ENCODE measurements around the gene IL32.
"Not testable (repeated sequence)": the region's sequence is repeated elsewhere in the genome, so short reads cannot be mapped to it uniquely, and the experiment has no call there.

Gene IL32

DNA sequence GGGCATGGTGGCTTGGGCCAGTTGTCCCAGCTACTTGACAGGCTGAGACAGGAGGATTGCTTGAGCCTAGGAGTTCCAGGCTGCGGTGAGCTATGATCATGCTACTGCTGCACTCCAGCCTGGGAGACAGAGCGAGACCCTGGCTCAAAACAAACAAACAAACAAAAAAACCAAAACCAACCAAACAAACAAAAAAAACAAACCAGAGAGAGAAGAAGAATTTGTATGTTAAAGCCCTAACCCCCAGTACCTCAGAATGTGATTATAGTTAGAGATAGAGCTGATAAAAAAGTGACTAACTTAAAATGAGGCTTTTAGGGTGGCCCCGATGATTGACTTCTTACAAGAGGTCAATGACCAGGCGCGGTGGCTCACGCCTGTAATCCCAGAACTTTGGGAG lies 20.7 kb upstream of the IL32 start:
- peaks cover 1% of the 10 kb centered on the region; the same call in 1 of the 2 replicates for H3K4me1 ChIP-seq (ENCODE audit: control insufficient read depth, insufficient read depth, low read length)
- H3K4me3 ChIP-seq (ENCODE audit: low read length), result no peak overlapping the region
- no peaks in the 10 kb centered on the region for H3K27me3 ChIP-seq (ENCODE audit: control insufficient read depth, insufficient read depth, low read length)

GRCh38 chr16:3045758-3046640 lies 19.4 kb upstream of the IL32 start, which contains the start of gene MMP25:
Gene MMP25 (plus strand): TSS chr16:3046561. CDS start chr16:3046918, 357 bp downstream.
- Histone ChIP-seq H3K27ac (ENCODE audit: low read length) (no peak within 1 kb of the TSS), H3K4me1 (ENCODE audit: control insufficient read depth, insufficient read depth, low read length) (peaks cover 1% of the 10 kb centered on the region; the same call in 1 of the 2 replicates), H3K36me3 (ENCODE audit: control insufficient read depth, insufficient read depth, low read length) (0 out of 2 replicates have a peak, but pooled peaks cover 3% of the 10 kb centered on the region), H3K9me3 (ENCODE audit: control insufficient read depth, insufficient read depth, low read length) (no peaks in the 10 kb centered on the region), H3K4me3 (ENCODE audit: low read length) (peak within 1 kb of the TSS; percentile 60), H3K27me3 (ENCODE audit: control insufficient read depth, insufficient read depth, low read length) (no peaks in the 10 kb centered on the region)
- no CpG with 5 or more reads among the region's 86 CpGs for WGBS (ENCODE audit: insufficient coverage, insufficient read length)
- DNase-seq (ENCODE audit: low read depth, low spot score), result no peak

More for the DNA sequence above, 20.7 kb upstream of the IL32 start:
- Histone ChIP-seq H3K27ac (ENCODE audit: low read length) (no peak overlapping the region), H3K36me3 (ENCODE audit: control insufficient read depth, insufficient read depth, low read length) (no peaks in the 10 kb centered on the region), H3K9me3 (ENCODE audit: control insufficient read depth, insufficient read depth, low read length) (no peaks in the 10 kb centered on the region)
- no CpG with 5 or more reads among the region's 6 CpGs for WGBS (ENCODE audit: insufficient coverage, insufficient read length)
- no peak for DNase-seq (ENCODE audit: low read depth, low spot score)

DNA sequence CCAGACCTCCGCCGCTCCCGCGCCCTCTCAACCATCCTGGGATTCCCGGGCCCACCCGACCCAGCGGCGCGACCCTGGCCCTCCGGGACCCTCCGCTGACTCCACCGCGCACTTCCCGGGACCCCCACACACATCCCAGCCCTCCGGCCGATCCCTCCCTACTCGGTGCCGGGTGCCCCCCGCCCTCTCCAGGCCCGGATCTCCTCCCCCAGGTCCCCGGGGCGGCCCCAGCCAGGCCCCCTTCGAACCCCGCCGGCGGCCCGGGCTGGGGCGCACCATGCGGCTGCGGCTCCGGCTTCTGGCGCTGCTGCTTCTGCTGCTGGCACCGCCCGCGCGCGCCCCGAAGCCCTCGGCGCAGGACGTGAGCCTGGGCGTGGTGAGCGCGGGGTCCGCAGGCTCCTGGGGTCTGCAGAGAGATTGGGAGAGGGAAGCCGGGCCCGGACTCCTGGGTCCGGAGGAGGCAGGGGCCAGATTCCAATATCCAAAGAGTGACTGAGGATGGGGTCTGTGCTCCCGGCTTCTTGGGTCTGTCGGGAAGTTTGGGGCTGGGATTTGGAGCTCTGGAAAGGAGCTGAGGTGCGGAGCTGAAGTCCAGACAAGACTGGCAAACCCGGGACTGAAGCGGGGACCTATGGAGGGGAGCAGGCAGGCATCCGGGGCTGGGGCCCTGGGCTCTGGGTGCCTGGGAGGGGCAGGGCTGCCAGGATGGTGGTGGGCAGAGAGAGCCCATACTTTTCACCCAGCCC lies 18.6 kb upstream of the IL32 start:
- H3K27ac ChIP-seq (ENCODE audit: low read length), result no peak overlapping the region
- 0 out of 2 replicates have a peak, but pooled peaks cover 3% of the 10 kb centered on the region for H3K36me3 ChIP-seq (ENCODE audit: control insufficient read depth, insufficient read depth, low read length)
- H3K4me1 ChIP-seq (ENCODE audit: control insufficient read depth, insufficient read depth, low read length), result peaks cover 1% of the 10 kb centered on the region; the same call in 1 of the 2 replicates
- H3K27me3 ChIP-seq (ENCODE audit: control insufficient read depth, insufficient read depth, low read length), result no peaks in the 10 kb centered on the region
- DNase-seq (ENCODE audit: low read depth, low spot score), result no peak
- no CpG with 5 or more reads among the region's 54 CpGs for WGBS (ENCODE audit: insufficient coverage, insufficient read length)
- peak overlapping the region; percentile 60 for H3K4me3 ChIP-seq (ENCODE audit: low read length)
- H3K9me3 ChIP-seq (ENCODE audit: control insufficient read depth, insufficient read depth, low read length), result no peaks in the 10 kb centered on the region

- Histone ChIP-seq H3K4me3 (ENCODE audit: low read length) (peak overlapping the region; percentile 60; the same call in 1 of the 2 replicates), H3K27me3 (ENCODE audit: control insufficient read depth, insufficient read depth, low read length) (no peaks in the 10 kb centered on the region), H3K9me3 (ENCODE audit: control insufficient read depth, insufficient read depth, low read length) (no peaks in the 10 kb centered on the region), H3K27ac (ENCODE audit: low read length) (no peak overlapping the region), H3K36me3 (ENCODE audit: control insufficient read depth, insufficient read depth, low read length) (0 out of 2 replicates have a peak, but pooled peaks cover 3% of the 10 kb centered on the region), H3K4me1 (ENCODE audit: control insufficient read depth, insufficient read depth, low read length) (peaks cover 1% of the 10 kb centered on the region; the same call in 1 of the 2 replicates)
- WGBS (ENCODE audit: insufficient coverage, insufficient read length), result no CpG with 5 or more reads among the region's 13 CpGs
- no peak for DNase-seq (ENCODE audit: low read depth, low spot score)
Measured at GRCh38 chr16:3047387-3047720, 18.1 kb upstream of the IL32 start.

- DNase-seq (ENCODE audit: low read depth, low spot score), result no peak
Measured at GRCh38 chr16:3049921-3050481, 15.4 kb upstream of the IL32 start.

GRCh38 chr16:3050487-3050886 lies 15.0 kb upstream of the IL32 start:
- no peaks in the 10 kb centered on the region for H3K9me3 ChIP-seq (ENCODE audit: control insufficient read depth, insufficient read depth, low read length)
- no peak overlapping the region for H3K4me3 ChIP-seq (ENCODE audit: low read length)
- no peak overlapping the region for H3K27ac ChIP-seq (ENCODE audit: low read length)
- no CpG with 5 or more reads among the region's 5 CpGs for WGBS (ENCODE audit: insufficient coverage, insufficient read length)
- no peaks in the 10 kb centered on the region for H3K27me3 ChIP-seq (ENCODE audit: control insufficient read depth, insufficient read depth, low read length)
- 0 out of 2 replicates have a peak, but pooled peaks cover 3% of the 10 kb centered on the region for H3K36me3 ChIP-seq (ENCODE audit: control insufficient read depth, insufficient read depth, low read length)
- no peaks in the 10 kb centered on the region for H3K4me1 ChIP-seq (ENCODE audit: control insufficient read depth, insufficient read depth, low read length)
- no peak for DNase-seq (ENCODE audit: low read depth, low spot score)

More at GRCh38 chr16:3049921-3050481, 15.4 kb upstream of the IL32 start:
- H3K4me3 ChIP-seq (ENCODE audit: low read length), result no peak overlapping the region
- H3K36me3 ChIP-seq (ENCODE audit: control insufficient read depth, insufficient read depth, low read length), result 0 out of 2 replicates have a peak, but pooled peaks cover 3% of the 10 kb centered on the region
- no CpG with 5 or more reads among the region's 26 CpGs for WGBS (ENCODE audit: insufficient coverage, insufficient read length)
- H3K27me3 ChIP-seq (ENCODE audit: control insufficient read depth, insufficient read depth, low read length), result no peaks in the 10 kb centered on the region
- no peak overlapping the region for H3K27ac ChIP-seq (ENCODE audit: low read length)
- H3K9me3 ChIP-seq (ENCODE audit: control insufficient read depth, insufficient read depth, low read length), result no peaks in the 10 kb centered on the region
- H3K4me1 ChIP-seq (ENCODE audit: control insufficient read depth, insufficient read depth, low read length), result no peaks in the 10 kb centered on the region

- Histone ChIP-seq H3K9me3 (ENCODE audit: control insufficient read depth, insufficient read depth, low read length) (no peaks in the 10 kb centered on the region), H3K27me3 (ENCODE audit: control insufficient read depth, insufficient read depth, low read length) (no peaks in the 10 kb centered on the region), H3K4me3 (ENCODE audit: low read length) (no peak overlapping the region), H3K4me1 (ENCODE audit: control insufficient read depth, insufficient read depth, low read length) (no peaks in the 10 kb centered on the region), H3K36me3 (ENCODE audit: control insufficient read depth, insufficient read depth, low read length) (0 out of 2 replicates have a peak, but pooled peaks cover 3% of the 10 kb centered on the region), H3K27ac (ENCODE audit: low read length) (no peak overlapping the region)
- WGBS (ENCODE audit: insufficient coverage, insufficient read length), result 100% methylated on average over 2 of the region's 4 CpGs
- DNase-seq (ENCODE audit: low read depth, low spot score), result no peak
Measured at GRCh38 chr16:3051009-3051408, 14.4 kb upstream of the IL32 start.

- no peak for DNase-seq (ENCODE audit: low read depth, low spot score)
- no peak overlapping the region for H3K27ac ChIP-seq (ENCODE audit: low read length)
- 0 out of 2 replicates have a peak, but pooled peaks cover 3% of the 10 kb centered on the region for H3K36me3 ChIP-seq (ENCODE audit: control insufficient read depth, insufficient read depth, low read length)
- no CpG with 5 or more reads among the region's 9 CpGs for whole genome bisulfite sequencing (ENCODE audit: insufficient coverage, insufficient read length)
- H3K4me1 ChIP-seq (ENCODE audit: control insufficient read depth, insufficient read depth, low read length), result no peaks in the 10 kb centered on the region
- no peaks in the 10 kb centered on the region for H3K27me3 ChIP-seq (ENCODE audit: control insufficient read depth, insufficient read depth, low read length)
- no peaks in the 10 kb centered on the region for H3K9me3 ChIP-seq (ENCODE audit: control insufficient read depth, insufficient read depth, low read length)
- no peak overlapping the region for H3K4me3 ChIP-seq (ENCODE audit: low read length)
Measured at GRCh38 chr16:3051494-3051893, 13.9 kb upstream of the IL32 start.

DNA sequence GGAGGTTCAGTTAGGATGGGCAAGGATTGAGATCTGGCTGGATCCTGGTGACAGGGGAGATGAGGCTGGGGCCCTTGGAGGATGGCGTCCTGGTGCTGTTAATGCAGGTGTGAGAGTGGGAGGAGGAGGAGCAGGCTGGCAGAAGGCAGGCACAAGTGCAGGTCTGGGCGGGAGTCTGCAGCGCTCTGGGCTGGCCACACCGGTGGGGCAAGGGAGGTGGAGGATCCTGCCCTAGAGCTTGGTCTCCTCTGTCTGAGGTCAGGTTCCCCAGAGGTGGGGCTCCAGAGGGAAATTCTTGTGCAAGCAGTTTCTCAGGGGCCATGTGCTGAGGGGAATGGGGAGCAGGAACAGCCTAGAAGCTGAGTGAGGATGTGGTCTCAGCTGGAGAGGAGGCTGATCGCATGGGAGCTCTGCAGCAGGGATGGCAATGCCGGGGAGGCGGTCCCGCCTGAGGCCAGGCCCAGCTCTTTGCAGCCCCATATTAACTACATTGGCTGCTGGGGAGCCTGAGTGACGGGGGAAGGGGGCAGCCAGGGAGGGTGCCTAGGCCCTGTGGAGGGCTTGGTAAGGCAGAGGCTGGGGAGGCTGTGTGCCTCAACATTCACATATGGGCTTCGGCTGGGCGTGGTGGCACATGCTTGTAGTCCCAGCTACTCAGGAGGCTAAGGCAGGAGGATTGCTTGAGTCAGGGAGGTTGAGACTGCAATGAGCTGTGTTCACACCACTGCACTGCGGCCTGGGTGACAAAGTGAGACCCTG lies 12.7 kb upstream of the IL32 start:
- H3K4me3 ChIP-seq (ENCODE audit: low read length); H3K4me1 ChIP-seq (ENCODE audit: control insufficient read depth, insufficient read depth, low read length); H3K27me3 ChIP-seq (ENCODE audit: control insufficient read depth, insufficient read depth, low read length); H3K36me3 ChIP-seq (ENCODE audit: control insufficient read depth, insufficient read depth, low read length); DNase-seq (ENCODE audit: low read depth, low spot score); H3K9me3 ChIP-seq (ENCODE audit: control insufficient read depth, insufficient read depth, low read length); H3K27ac ChIP-seq (ENCODE audit: low read length): not testable (repeated sequence)
- no CpG with 5 or more reads among the region's 12 CpGs for WGBS (ENCODE audit: insufficient coverage, insufficient read length)
